ENCODE measurements around the gene C1orf74. TPM values are rescaled to one million over a fixed set of nuclear protein-coding genes. Genes with fewer than 3 reads are reported as not detected.

C1orf74 gene
- total RNA-seq, 1 experiment from 2014 or later: 5.6 TPM

GRCh38 chr1:209733409-209734192 lies 50.8 kb downstream of the C1orf74 start (continued):
- TF ChIP-seq CTCF (IDR thresholded peaks at IDR 0.05 in 2 of 3, conservative IDR thresholded peaks at IDR 0.05 in 1 of 3; ENCODE audit: borderline replicate concordance in 1 of 3, insufficient read depth in 1 of 3, low read depth in 2 of 3, low read length in 2 of 3) (no peak), JUND (IDR thresholded peaks at IDR 0.05) (no peak), TCF7L2 (IDR thresholded peaks at IDR 0.05; ENCODE audit: borderline replicate concordance, extremely low read depth, insufficient read depth, insufficient read length) (no peak)

GRCh38 chr1:209732725-209733124 lies 51.6 kb downstream of the C1orf74 start:
- Histone ChIP-seq H4K20me1 (ENCODE audit: insufficient read depth) (no peaks in the 10 kb centered on the region), H3K27me3 (ENCODE audit: insufficient read depth, low read length) (no peaks in the 10 kb centered on the region), H3K27ac (ENCODE audit: low read depth, low read length) (no peak overlapping the region), H2AFZ (ENCODE audit: low read depth, low read length, poor library complexity, severe bottlenecking) (no peak overlapping the region), H3K36me3 (ENCODE audit: control insufficient read depth in 1 of 2, insufficient read depth in 2 of 2, low read length in 2 of 2) (no peaks in the 10 kb centered on the region), H3K9ac (ENCODE audit: low read length) (no peak overlapping the region), H3K4me2 (ENCODE audit: low read length) (no peak overlapping the region), H3K4me3 (replicated peaks in 1 of 2; ENCODE audit: low read depth in 1 of 2, low read length in 2 of 2) (no peak overlapping the region), H3K9me2 (ENCODE audit: insufficient read depth) (no peaks in the 10 kb centered on the region), H3K79me2 (ENCODE audit: insufficient read depth, low read length) (no peaks in the 10 kb centered on the region), H3K9me3 (ENCODE audit: control insufficient read depth in 1 of 2, insufficient read depth in 1 of 2, low read depth in 1 of 2, low read length in 2 of 2) (no peaks in the 10 kb centered on the region), H3K4me1 (ENCODE audit: control insufficient read depth in 1 of 2, insufficient read depth in 2 of 2, low read length in 2 of 2) (no peaks in the 10 kb centered on the region)
- ChIA-PET POLR2A (no interaction called here), RAD21 (ENCODE audit: low non-redundant PET in 1 of 2, low total read pairs in 2 of 2, uncharacterized antibody in 2 of 2, unreplicated experiment in 2 of 2) (no interaction called here), CTCF (no interaction called here)
- intact Hi-C loops (cut with micrococcal nuclease): no loop called here
- ATAC-seq: no peak
- no TSS peak for BruUV-seq (replicated peaks)
- no peak for DNase-seq (ENCODE audit: low read depth, low spot score)
- TF ChIP-seq ATF3 (IDR thresholded peaks at IDR 0.05) (no peak), EZH2 (IDR thresholded peaks at IDR 0.05) (no peak), EGR1 (IDR thresholded peaks at IDR 0.05; ENCODE audit: low read depth) (no peak), SP1 (IDR thresholded peaks at IDR 0.05; ENCODE audit: low read depth) (no peak), REST (IDR thresholded peaks at IDR 0.05; ENCODE audit: low read depth) (no peak), SIN3A (IDR thresholded peaks at IDR 0.05; ENCODE audit: low read depth) (no peak), RAD21 (IDR thresholded peaks at IDR 0.05; ENCODE audit: low read depth) (no peak), CBX3 (IDR thresholded peaks at IDR 0.05; ENCODE audit: low read depth) (no peak), SRF (IDR thresholded peaks at IDR 0.05; ENCODE audit: low read depth) (no peak), ZNF274 (IDR thresholded peaks at IDR 0.05; ENCODE audit: low read depth, low read length) (no peak), CEBPB (IDR thresholded peaks at IDR 0.05; ENCODE audit: low read depth) (no peak)
